A549 (cell line): ENCODE data around the gene RESF1. TPM values are rescaled to one million over a fixed set of nuclear protein-coding genes. Genes with fewer than 3 reads are reported as not detected.

Source experiments
- ATAC-seq, 2 experiments: fragments of 200-7000 bp in 1 of 2; fragments of >200 bp in 1 of 2; cut with Nextera tagmentation in 1 of 2; cut with Tn5 transposase in 1 of 2; 3 replicates each; pipeline versions ENCODE4 v1.8.0 to v1.9.1; 2018 to 2020; ENCODE audit warnings: mild to moderate bottlenecking in 1 of 2, moderate library complexity in 1 of 2
- CTCF ChIA-PET: fragments of 300-600 bp; sonication (Branson Sonifier 250); formaldehyde crosslinking; extraction: SDS; loops from one replicate; lab custom pipeline; 2021; ENCODE audit warnings: antibody characterized with exemption, inconsistent platforms; lab: Yijun Ruan, JAX
- POLR2A ChIA-PET: fragments of 350-600 bp; formaldehyde crosslinking; extraction: SDS; loops from one replicate; lab custom pipeline; 2021; ENCODE audit warnings: antibody characterized with exemption, inconsistent platforms; lab: Yijun Ruan, JAX
- DNase-seq, 2 experiments: peaks; one replicate each; pipeline versions ENCODE4 v3.0.0 to v3.0.0-alpha.2; 2011 to 2016; ENCODE audit warnings: low read depth in 1 of 2, low spot score in 1 of 2
- FAIRE-seq: peaks from 2 replicates; lab custom pipeline; 2011; peaks lifted over from hg19 to GRCh38; lab: Jason Lieb, UNC
- H3K27ac ChIP-seq, 2 experiments: fragments of >200 bp; sonication (Bioruptor Twin); formaldehyde crosslinking; 3 replicates each; pipeline ENCODE4 v1.5.1; 2016 to 2017
- H3K4me1 ChIP-seq: fragments of >200 bp; sonication (Bioruptor Twin); formaldehyde crosslinking; 3 replicates; pipeline ENCODE4 v1.6.1; 2016
- H3K4me2 ChIP-seq: fragments of >200 bp; sonication (Bioruptor Twin); formaldehyde crosslinking; 3 replicates; pipeline ENCODE4 v1.6.1; 2016
- H3K4me3 ChIP-seq: fragments of >200 bp; sonication (Bioruptor Twin); formaldehyde crosslinking; 3 replicates; pipeline ENCODE4 v1.5.1; 2016
- H3K9me3 ChIP-seq: fragments of >200 bp; sonication (Bioruptor Twin); formaldehyde crosslinking; 3 replicates; pipeline ENCODE4 v1.6.1; 2016
- FOSL2 ChIP-seq, 2 experiments: fragments of 450-650 bp in 1 of 2; fragments of >200 bp in 1 of 2; sonication (Bioruptor Twin) in 1 of 2; formaldehyde crosslinking; IDR thresholded peaks; 2 replicates each; pipeline versions ENCODE4 v1.5.0 to v1.6.1; 2016 to 2020; ENCODE audit warnings: mild to moderate bottlenecking in 1 of 2, moderate library complexity in 1 of 2
- GATA3 ChIP-seq: IDR thresholded peaks from 2 replicates; pipeline ENCODE4 v1.6.1; 2012; ENCODE audit warnings: borderline replicate concordance
- JUN ChIP-seq, 2 experiments: fragments of >200 bp; sonication (Bioruptor Twin); formaldehyde crosslinking; IDR thresholded peaks; 2 replicates in 1 of 2; 3 replicates in 1 of 2; pipeline ENCODE4 v1.6.1; 2016 to 2017
- MAFK ChIP-seq: fragments of 450-650 bp; IDR thresholded peaks from 2 replicates; pipeline ENCODE4 v1.6.1; 2014; ENCODE audit not compliant: partially characterized antibody
- PHF8 ChIP-seq: fragments of 200-600 bp; sonication (generic); IDR thresholded peaks from 2 replicates; pipeline ENCODE4 v1.6.1; 2016; ENCODE audit warnings: low read depth, mild to moderate bottlenecking, antibody characterized with exemption, moderate library complexity, borderline replicate concordance
- POLR2A ChIP-seq: IDR thresholded peaks from 2 replicates; pipeline ENCODE4 v1.6.1; 2012; ENCODE audit warnings: mild to moderate bottlenecking, low read length
- RAD21 ChIP-seq, 2 experiments: fragments of >200 bp in 1 of 2; sonication (Bioruptor Twin) in 1 of 2; formaldehyde crosslinking in 1 of 2; IDR thresholded peaks in 1 of 2; conservative IDR thresholded peaks in 1 of 2; 2 replicates in 1 of 2; 3 replicates in 1 of 2; pipeline ENCODE4 v1.6.1; 2012 to 2018; ENCODE audit warnings: inconsistent platforms in 1 of 2
- RARB ChIP-seq: fragments of 250-450 bp; sonication (Bioruptor Pico); IDR thresholded peaks from 2 replicates; pipeline ENCODE4 v1.8.0; 2021; ENCODE audit warnings: mild to moderate bottlenecking, moderate library complexity
- SMC3 ChIP-seq: fragments of >200 bp; sonication (Bioruptor Twin); formaldehyde crosslinking; IDR thresholded peaks from 3 replicates; pipeline ENCODE4 v1.6.1; 2018; ENCODE audit warnings: inconsistent platforms
- WGBS: methylation state at CpG from one replicate; pipeline ENCODE4 v1.1.6; 2017; ENCODE audit errors: missing lambda C conversion rate; 5-methylcytosine and 5-hydroxymethylcytosine counted together
- polyA minus RNA-seq: library from RNA; depleted of rRNA, polyadenylated mRNA; stranded (reverse); fragments of >200 nt; gene quantifications from 2 replicates; pipeline ENCODE4 v1.2.3, GENCODE V29; 2011; rRNA and poly(A)+ RNA removed
- polyA plus RNA-seq, 4 experiments: library from polyadenylated mRNA; depleted of rRNA in 3 of 4; stranded (reverse); fragments of >200 nt; fragmentation: RNase III in 1 of 4; extraction: RNeasy Plus Mini Kit Qiagen cat#74134 plus additional on column Dnase treatment in 1 of 4; gene quantifications; 2 replicates in 3 of 4; 3 replicates in 1 of 4; pipeline ENCODE4 v1.2.3, GENCODE V29; 2011 to 2017
- TF ChIP-seq, protein P1 (sequence below): fragments of 200-600 bp; sonication (generic); IDR thresholded peaks from 2 replicates; pipeline ENCODE4 v1.6.1; 2016; ENCODE audit warnings: antibody characterized with exemption, mild to moderate bottlenecking, moderate library complexity
- TF ChIP-seq, protein P2 (sequence below): IDR thresholded peaks from 2 replicates; pipeline ENCODE4 v1.6.1; 2012
- TF ChIP-seq, protein P3 (sequence below): fragments of 250-450 bp; sonication (Bioruptor Pico); IDR thresholded peaks from 2 replicates; pipeline ENCODE4 v1.5.0; 2021; ENCODE audit warnings: mild to moderate bottlenecking, moderate library complexity, borderline replicate concordance
- TF ChIP-seq, protein P4 (sequence below): fragments of >200 bp; sonication (Bioruptor Twin); formaldehyde crosslinking; IDR thresholded peaks from 3 replicates; pipeline ENCODE4 v1.6.1; 2016
- TF ChIP-seq, protein P5 (sequence below): IDR thresholded peaks from 2 replicates; pipeline ENCODE4 v1.6.1; 2012

The RESF1 gene, protein sequence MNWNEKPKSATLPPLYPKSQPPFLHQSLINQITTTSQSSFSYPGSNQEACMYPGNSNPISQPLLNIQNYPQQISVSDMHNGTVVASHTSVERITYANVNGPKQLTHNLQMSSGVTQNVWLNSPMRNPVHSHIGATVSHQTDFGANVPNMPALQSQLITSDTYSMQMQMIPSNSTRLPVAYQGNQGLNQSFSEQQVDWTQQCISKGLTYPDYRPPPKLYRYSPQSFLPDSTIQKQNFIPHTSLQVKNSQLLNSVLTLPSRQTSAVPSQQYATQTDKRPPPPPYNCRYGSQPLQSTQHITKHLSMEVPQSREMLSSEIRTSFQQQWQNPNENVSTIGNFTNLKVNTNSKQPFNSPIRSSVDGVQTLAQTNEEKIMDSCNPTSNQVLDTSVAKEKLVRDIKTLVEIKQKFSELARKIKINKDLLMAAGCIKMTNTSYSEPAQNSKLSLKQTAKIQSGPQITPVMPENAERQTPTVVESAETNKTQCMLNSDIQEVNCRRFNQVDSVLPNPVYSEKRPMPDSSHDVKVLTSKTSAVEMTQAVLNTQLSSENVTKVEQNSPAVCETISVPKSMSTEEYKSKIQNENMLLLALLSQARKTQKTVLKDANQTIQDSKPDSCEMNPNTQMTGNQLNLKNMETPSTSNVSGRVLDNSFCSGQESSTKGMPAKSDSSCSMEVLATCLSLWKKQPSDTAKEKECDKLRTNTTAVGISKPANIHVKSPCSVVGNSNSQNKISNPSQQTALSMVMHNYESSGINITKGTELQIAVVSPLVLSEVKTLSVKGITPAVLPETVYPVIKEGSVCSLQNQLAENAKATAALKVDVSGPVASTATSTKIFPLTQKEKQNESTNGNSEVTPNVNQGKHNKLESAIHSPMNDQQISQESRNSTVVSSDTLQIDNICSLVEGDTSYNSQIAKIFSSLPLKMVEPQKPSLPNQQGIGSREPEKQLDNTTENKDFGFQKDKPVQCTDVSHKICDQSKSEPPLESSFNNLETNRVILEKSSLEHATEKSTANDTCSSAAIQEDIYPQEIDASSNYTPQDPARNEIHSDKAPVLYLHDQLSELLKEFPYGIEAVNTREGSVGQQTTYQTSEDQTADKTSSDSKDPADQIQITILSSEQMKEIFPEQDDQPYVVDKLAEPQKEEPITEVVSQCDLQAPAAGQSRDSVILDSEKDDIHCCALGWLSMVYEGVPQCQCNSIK (N-terminal part only)
- polyA plus RNA-seq (2011; rRNA removed) (40.6 and 45.4 TPM in 2 replicates), polyA plus RNA-seq (2017; fragmentation: RNase III; extraction: RNeasy Plus Mini Kit Qiagen cat#74134 plus additional on column Dnase treatment) (14.9 to 17.5 TPM (median 16.4 TPM) in 3 replicates), polyA minus RNA-seq (20.2 and 25.3 TPM in 2 replicates)
- 6.4 and 7.8 TPM in 2 replicates for polyA plus RNA-seq (2012; cell fraction: cytosol; rRNA removed)
- polyA plus RNA-seq (2012; cell fraction: nucleus; rRNA removed) = 4.2 and 8.2 TPM in 2 replicates

DNA sequence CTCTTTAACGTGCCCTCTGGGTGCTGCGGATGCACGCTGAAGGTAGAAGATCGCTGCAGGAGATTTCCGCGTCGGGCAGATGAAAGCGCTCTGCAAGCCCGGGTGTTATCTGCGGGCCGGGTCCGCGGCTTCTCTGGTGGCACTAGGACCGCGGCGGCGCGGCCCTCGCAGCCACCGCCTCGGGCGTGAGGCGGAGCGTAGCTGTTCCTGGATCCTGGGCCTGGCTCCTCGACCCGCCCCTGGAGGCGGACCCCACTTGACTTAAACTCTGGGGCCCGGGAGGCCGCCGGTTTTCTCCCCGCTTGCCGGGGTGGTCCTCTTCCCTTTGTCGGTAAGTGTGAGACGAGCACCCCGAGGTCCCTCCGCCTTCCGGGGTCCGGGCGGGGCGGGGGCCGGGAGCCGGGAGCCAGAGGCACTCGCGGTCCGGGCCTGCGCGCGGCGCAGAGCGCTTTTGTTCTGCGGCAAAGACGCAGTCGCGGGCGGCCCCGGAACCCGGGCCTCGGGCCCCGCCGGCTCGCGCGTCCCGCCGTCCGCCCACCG, at the start of gene RESF1:
TSS of gene RESF1 (plus strand) at position 255 of the 540 bp plus-strand sequence. CDS start 21,541 bp downstream, outside the sequence.
- ATAC-seq = peak; percentile 97 to 98
- FAIRE-seq = no peak
- Histone ChIP-seq H3K4me1 (peaks cover 26% of the 10 kb centered on the region), H3K27ac (peak within 1 kb of the TSS; percentile 94 to 98), H3K4me2 (peak within 1 kb of the TSS; percentile 84), H3K4me3 (peak within 1 kb of the TSS; percentile 95), H3K9me3 (no peaks in the 10 kb centered on the region)
- WGBS = 2% methylated on average over 30 of the region's 67 CpGs
- TF ChIP-seq, protein P1, sequence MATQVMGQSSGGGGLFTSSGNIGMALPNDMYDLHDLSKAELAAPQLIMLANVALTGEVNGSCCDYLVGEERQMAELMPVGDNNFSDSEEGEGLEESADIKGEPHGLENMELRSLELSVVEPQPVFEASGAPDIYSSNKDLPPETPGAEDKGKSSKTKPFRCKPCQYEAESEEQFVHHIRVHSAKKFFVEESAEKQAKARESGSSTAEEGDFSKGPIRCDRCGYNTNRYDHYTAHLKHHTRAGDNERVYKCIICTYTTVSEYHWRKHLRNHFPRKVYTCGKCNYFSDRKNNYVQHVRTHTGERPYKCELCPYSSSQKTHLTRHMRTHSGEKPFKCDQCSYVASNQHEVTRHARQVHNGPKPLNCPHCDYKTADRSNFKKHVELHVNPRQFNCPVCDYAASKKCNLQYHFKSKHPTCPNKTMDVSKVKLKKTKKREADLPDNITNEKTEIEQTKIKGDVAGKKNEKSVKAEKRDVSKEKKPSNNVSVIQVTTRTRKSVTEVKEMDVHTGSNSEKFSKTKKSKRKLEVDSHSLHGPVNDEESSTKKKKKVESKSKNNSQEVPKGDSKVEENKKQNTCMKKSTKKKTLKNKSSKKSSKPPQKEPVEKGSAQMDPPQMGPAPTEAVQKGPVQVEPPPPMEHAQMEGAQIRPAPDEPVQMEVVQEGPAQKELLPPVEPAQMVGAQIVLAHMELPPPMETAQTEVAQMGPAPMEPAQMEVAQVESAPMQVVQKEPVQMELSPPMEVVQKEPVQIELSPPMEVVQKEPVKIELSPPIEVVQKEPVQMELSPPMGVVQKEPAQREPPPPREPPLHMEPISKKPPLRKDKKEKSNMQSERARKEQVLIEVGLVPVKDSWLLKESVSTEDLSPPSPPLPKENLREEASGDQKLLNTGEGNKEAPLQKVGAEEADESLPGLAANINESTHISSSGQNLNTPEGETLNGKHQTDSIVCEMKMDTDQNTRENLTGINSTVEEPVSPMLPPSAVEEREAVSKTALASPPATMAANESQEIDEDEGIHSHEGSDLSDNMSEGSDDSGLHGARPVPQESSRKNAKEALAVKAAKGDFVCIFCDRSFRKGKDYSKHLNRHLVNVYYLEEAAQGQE = no peak
- peak; percentile 79 to 88; a peak in 4 of 5 replicates for TF ChIP-seq JUN (IDR thresholded peaks at IDR 0.05)
- 0 out of 2 replicates have a peak, but pooled peaks have one; percentile 40 for TF ChIP-seq GATA3
- TF ChIP-seq, protein P2, sequence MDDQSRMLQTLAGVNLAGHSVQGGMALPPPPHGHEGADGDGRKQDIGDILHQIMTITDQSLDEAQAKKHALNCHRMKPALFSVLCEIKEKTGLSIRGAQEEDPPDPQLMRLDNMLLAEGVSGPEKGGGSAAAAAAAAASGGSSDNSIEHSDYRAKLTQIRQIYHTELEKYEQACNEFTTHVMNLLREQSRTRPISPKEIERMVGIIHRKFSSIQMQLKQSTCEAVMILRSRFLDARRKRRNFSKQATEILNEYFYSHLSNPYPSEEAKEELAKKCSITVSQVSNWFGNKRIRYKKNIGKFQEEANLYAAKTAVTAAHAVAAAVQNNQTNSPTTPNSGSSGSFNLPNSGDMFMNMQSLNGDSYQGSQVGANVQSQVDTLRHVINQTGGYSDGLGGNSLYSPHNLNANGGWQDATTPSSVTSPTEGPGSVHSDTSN = peak; percentile 58
- TF ChIP-seq RARB (CRISPR knock-in tag) = no peak
- peak; percentile 31; the same call in 2 of the 3 replicates for TF ChIP-seq SMC3
- no peak for TF ChIP-seq FOSL2 (IDR thresholded peaks at IDR 0.05)
- peak; percentile 3; the same call in 1 of the 2 replicates for TF ChIP-seq FOSL2 (CRISPR knock-in tag; IDR thresholded peaks at IDR 0.05)
- peak in 1 of 2 experiments; percentile 16; a peak in 1 of 5 replicates for TF ChIP-seq RAD21 (conservative IDR thresholded peaks at IDR 0.05 in 1 of 2, IDR thresholded peaks at IDR 0.05 in 1 of 2)
- no peak for TF ChIP-seq MAFK
- peak; percentile 62 for TF ChIP-seq POLR2A
- peak; percentile 75 for TF ChIP-seq PHF8
- TF ChIP-seq, protein P3, sequence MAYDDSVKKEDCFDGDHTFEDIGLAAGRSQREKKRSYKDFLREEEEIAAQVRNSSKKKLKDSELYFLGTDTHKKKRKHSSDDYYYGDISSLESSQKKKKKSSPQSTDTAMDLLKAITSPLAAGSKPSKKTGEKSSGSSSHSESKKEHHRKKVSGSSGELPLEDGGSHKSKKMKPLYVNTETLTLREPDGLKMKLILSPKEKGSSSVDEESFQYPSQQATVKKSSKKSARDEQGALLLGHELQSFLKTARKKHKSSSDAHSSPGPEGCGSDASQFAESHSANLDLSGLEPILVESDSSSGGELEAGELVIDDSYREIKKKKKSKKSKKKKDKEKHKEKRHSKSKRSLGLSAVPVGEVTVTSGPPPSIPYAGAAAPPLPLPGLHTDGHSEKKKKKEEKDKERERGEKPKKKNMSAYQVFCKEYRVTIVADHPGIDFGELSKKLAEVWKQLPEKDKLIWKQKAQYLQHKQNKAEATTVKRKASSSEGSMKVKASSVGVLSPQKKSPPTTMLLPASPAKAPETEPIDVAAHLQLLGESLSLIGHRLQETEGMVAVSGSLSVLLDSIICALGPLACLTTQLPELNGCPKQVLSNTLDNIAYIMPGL (CRISPR knock-in tag) = 0 out of 2 replicates have a peak, but pooled peaks have one; percentile 48
- TF ChIP-seq, protein P4, sequence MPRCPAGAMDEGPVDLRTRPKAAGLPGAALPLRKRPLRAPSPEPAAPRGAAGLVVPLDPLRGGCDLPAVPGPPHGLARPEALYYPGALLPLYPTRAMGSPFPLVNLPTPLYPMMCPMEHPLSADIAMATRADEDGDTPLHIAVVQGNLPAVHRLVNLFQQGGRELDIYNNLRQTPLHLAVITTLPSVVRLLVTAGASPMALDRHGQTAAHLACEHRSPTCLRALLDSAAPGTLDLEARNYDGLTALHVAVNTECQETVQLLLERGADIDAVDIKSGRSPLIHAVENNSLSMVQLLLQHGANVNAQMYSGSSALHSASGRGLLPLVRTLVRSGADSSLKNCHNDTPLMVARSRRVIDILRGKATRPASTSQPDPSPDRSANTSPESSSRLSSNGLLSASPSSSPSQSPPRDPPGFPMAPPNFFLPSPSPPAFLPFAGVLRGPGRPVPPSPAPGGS = peak; percentile 82; the same call in 1 of the 3 replicates
- TF ChIP-seq, protein P5, sequence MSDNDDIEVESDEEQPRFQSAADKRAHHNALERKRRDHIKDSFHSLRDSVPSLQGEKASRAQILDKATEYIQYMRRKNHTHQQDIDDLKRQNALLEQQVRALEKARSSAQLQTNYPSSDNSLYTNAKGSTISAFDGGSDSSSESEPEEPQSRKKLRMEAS = peak; percentile 47
- ChIA-PET POLR2A (interaction anchor here (0.6 to 1.9 kb wide), 9 partner anchors 196 to 306 kb away, joined by 3 to 12 read pairs (median 4); partner anchors contain the start of genes AMN1 and ETFBKMT), CTCF (interaction anchor here (0.6 to 2.5 kb wide), 10 partner anchors 10 to 307 kb away, joined by 3 to 8 read pairs (median 3); partner anchors contain the start of gene BICD1)
- peak; percentile 81 to 93 for DNase-seq
